Measurements from ENCODE around the gene IFNGR2. TPM values are rescaled to one million over a fixed set of nuclear protein-coding genes. Genes with fewer than 3 reads are reported as not detected.

Gene IFNGR2
- total and polyA plus RNA-seq, 2 of the 13 experiments (the other 11 are each of a cell fraction or from before 2014, with no cell fraction given): 61.3 to 117 TPM

DNA sequence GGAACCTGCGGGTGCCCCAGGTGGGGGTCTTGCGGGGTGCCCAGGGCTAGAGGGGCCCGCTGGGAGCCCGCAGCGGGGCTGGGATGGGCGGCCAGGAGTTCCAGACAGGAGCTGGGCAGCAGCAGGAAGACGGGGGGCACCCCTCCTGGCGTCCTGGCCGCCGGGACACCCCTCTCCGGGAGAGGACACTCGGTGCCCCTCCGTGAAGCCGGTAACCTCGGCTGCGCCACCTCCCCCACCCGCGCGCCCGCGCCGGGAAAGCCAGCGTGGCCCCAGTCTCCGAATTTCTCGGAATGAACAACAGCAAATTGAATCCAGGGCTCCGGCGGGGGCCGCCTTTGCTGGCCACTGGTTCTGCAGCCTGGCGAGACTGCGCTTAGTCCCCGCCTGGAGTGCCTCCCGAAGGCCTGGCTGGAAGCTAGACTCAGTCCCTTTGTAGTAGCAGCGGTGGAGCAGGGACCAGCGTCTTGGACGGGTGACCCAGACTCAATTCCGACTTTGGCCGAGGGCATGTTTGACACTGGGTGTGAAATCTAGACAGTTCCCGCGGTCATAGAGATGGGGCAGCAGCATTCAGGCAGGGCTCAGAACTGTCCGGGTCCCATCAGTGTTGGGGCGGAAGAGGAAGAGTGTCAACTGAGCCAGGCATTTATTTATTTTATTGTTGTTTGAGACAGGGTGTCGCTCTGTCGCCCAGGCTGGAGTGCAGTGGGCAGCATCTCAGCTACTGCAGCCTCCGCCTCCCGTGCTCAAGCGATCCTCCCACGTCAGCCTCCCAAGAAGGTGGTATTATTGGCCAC is 773 bp downstream of the IFNGR2 start (continued):
- TF ChIP-seq NKX3-1 (CRISPR knock-in tag; IDR thresholded peaks at IDR 0.05) (no peak), YEATS4 (CRISPR knock-in tag; IDR thresholded peaks at IDR 0.05; ENCODE audit: borderline replicate concordance) (peak; percentile 12; the same call in 1 of the 2 replicates), REXO4 (CRISPR knock-in tag; IDR thresholded peaks at IDR 0.05; ENCODE audit: borderline replicate concordance) (no peak), TRIM24 (CRISPR knock-in tag; IDR thresholded peaks at IDR 0.05) (no peak), MAFF (IDR thresholded peaks at IDR 0.05; ENCODE audit: low read depth, low read length) (no peak), ZNF775 (CRISPR knock-in tag; IDR thresholded peaks at IDR 0.05; ENCODE audit: borderline replicate concordance) (no peak), NR2C2 (CRISPR knock-in tag; IDR thresholded peaks at IDR 0.05; ENCODE audit: borderline replicate concordance) (no peak), ZSCAN21 (CRISPR knock-in tag; IDR thresholded peaks at IDR 0.05; ENCODE audit: borderline replicate concordance) (no peak), YY1 (IDR thresholded peaks at IDR 0.05; ENCODE audit: insufficient read depth, insufficient replicate concordance, low read depth, low read length) (no peak), NFRKB (IDR thresholded peaks at IDR 0.05) (no peak), ZSCAN31 (CRISPR knock-in tag; IDR thresholded peaks at IDR 0.05; ENCODE audit: low read depth) (0 out of 2 replicates have a peak, but pooled peaks have one; percentile 56), SOX5 (CRISPR knock-in tag; IDR thresholded peaks at IDR 0.05; ENCODE audit: borderline replicate concordance) (no peak), KDM1A (CRISPR knock-in tag; IDR thresholded peaks at IDR 0.05) (no peak), ZNF552 (CRISPR knock-in tag; IDR thresholded peaks at IDR 0.05; ENCODE audit: borderline replicate concordance) (no peak), KAT8 (CRISPR knock-in tag; IDR thresholded peaks at IDR 0.05) (no peak; the same call in 1 of the 2 replicates), SRY (CRISPR knock-in tag; IDR thresholded peaks at IDR 0.05) (no peak), HNRNPH1 (optimal IDR thresholded peaks at IDR 0.05; ENCODE audit: low read depth, low read length) (no peak), ETV5 (CRISPR knock-in tag; IDR thresholded peaks at IDR 0.05; ENCODE audit: borderline replicate concordance) (no peak), ZNF616 (CRISPR knock-in tag; IDR thresholded peaks at IDR 0.05; ENCODE audit: low read depth) (no peak), ZSCAN12 (CRISPR knock-in tag; IDR thresholded peaks at IDR 0.05) (no peak), MEIS1 (CRISPR knock-in tag; IDR thresholded peaks at IDR 0.05; ENCODE audit: borderline replicate concordance) (no peak)
- TF ChIP-seq, protein P1, sequence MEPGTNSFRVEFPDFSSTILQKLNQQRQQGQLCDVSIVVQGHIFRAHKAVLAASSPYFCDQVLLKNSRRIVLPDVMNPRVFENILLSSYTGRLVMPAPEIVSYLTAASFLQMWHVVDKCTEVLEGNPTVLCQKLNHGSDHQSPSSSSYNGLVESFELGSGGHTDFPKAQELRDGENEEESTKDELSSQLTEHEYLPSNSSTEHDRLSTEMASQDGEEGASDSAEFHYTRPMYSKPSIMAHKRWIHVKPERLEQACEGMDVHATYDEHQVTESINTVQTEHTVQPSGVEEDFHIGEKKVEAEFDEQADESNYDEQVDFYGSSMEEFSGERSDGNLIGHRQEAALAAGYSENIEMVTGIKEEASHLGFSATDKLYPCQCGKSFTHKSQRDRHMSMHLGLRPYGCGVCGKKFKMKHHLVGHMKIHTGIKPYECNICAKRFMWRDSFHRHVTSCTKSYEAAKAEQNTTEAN (CRISPR knock-in tag; conservative IDR thresholded peaks at IDR 0.05): no peak
- TF ChIP-seq, protein P2, sequence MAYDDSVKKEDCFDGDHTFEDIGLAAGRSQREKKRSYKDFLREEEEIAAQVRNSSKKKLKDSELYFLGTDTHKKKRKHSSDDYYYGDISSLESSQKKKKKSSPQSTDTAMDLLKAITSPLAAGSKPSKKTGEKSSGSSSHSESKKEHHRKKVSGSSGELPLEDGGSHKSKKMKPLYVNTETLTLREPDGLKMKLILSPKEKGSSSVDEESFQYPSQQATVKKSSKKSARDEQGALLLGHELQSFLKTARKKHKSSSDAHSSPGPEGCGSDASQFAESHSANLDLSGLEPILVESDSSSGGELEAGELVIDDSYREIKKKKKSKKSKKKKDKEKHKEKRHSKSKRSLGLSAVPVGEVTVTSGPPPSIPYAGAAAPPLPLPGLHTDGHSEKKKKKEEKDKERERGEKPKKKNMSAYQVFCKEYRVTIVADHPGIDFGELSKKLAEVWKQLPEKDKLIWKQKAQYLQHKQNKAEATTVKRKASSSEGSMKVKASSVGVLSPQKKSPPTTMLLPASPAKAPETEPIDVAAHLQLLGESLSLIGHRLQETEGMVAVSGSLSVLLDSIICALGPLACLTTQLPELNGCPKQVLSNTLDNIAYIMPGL (CRISPR knock-in tag; IDR thresholded peaks at IDR 0.05; ENCODE audit: borderline replicate concordance in 1 of 2, low read depth in 1 of 2): peak; percentile 33 to 37; a peak in 2 of 4 replicates
- TF ChIP-seq, protein P3, sequence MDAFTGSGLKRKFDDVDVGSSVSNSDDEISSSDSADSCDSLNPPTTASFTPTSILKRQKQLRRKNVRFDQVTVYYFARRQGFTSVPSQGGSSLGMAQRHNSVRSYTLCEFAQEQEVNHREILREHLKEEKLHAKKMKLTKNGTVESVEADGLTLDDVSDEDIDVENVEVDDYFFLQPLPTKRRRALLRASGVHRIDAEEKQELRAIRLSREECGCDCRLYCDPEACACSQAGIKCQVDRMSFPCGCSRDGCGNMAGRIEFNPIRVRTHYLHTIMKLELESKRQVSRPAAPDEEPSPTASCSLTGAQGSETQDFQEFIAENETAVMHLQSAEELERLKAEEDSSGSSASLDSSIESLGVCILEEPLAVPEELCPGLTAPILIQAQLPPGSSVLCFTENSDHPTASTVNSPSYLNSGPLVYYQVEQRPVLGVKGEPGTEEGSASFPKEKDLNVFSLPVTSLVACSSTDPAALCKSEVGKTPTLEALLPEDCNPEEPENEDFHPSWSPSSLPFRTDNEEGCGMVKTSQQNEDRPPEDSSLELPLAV (CRISPR knock-in tag; conservative IDR thresholded peaks at IDR 0.05; ENCODE audit: low read depth): no peak
- TF ChIP-seq, protein P4, sequence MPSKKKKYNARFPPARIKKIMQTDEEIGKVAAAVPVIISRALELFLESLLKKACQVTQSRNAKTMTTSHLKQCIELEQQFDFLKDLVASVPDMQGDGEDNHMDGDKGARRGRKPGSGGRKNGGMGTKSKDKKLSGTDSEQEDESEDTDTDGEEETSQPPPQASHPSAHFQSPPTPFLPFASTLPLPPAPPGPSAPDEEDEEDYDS (CRISPR knock-in tag; IDR thresholded peaks at IDR 0.05): no peak

All from HepG2 (cell line).